Measurements from ENCODE around the gene HDGFL3. TPM values are rescaled to one million over a fixed set of nuclear protein-coding genes. Genes with fewer than 3 reads are reported as not detected.

HDGFL3 gene
- total and polyA plus RNA-seq, 2 experiments from 2014 or later = 68.6 to 135 TPM

- TF ChIP-seq ZNF462 (CRISPR knock-in tag; IDR thresholded peaks at IDR 0.05) (no peak), CTCF (conservative IDR thresholded peaks at IDR 0.05; ENCODE audit: low read depth in 2 of 2) (no peak), ZNF114 (CRISPR knock-in tag; IDR thresholded peaks at IDR 0.05) (no peak), CREB1 (CRISPR knock-in tag; IDR thresholded peaks at IDR 0.05; ENCODE audit: low read depth) (no peak)
Observed at GRCh38 chr15:83200162-83200561, 7.5 kb downstream of the HDGFL3 start (continued).

- no peaks in the 10 kb centered on the region for H3K9me2 ChIP-seq (ENCODE audit: insufficient read depth)
- no peaks in the 10 kb centered on the region for H3F3A ChIP-seq (replicated peaks; ENCODE audit: low read depth)
- no peak overlapping the region for H3K4me3 ChIP-seq
- TF ChIP-seq ETS1 (IDR thresholded peaks at IDR 0.05) (no peak), POLR2AphosphoS5 (IDR thresholded peaks at IDR 0.05; ENCODE audit: low read depth) (no peak), STAT1 (IDR thresholded peaks at IDR 0.05; ENCODE audit: unreplicated experiment) (no peak), REST (IDR thresholded peaks at IDR 0.05; ENCODE audit: unreplicated experiment) (no peak), CTCF (conservative IDR thresholded peaks at IDR 0.05; ENCODE audit: low read depth in 2 of 2) (no peak), ZNF331 (CRISPR knock-in tag; IDR thresholded peaks at IDR 0.05; ENCODE audit: low read depth) (no peak), CREB1 (CRISPR knock-in tag; IDR thresholded peaks at IDR 0.05; ENCODE audit: low read depth) (no peak)
- peaks cover 3% of the 10 kb centered on the region; the same call in 2 of the 3 replicates for H3K36me3 Mint-ChIP-seq (ENCODE audit: low read depth)
- H4K20me1 ChIP-seq (replicated peaks; ENCODE audit: insufficient read depth) = peaks cover 26% of the 10 kb centered on the region
- no peak overlapping the region for H3K4me3 Mint-ChIP-seq
- H3K27ac Mint-ChIP-seq = no peak overlapping the region
- peaks cover 100% of the 10 kb centered on the region for H3K79me2 ChIP-seq (replicated peaks; ENCODE audit: insufficient read depth)
- no peak overlapping the region for H3K4me2 ChIP-seq
- H3K27ac ChIP-seq (ENCODE audit: low read depth) = no peak overlapping the region
- H3K4me1 ChIP-seq (ENCODE audit: insufficient read depth) = peaks cover 36% of the 10 kb centered on the region
- no peaks in the 10 kb centered on the region for H3K27me3 ChIP-seq (ENCODE audit: insufficient read depth)
- no peaks in the 10 kb centered on the region for H3K27me3 Mint-ChIP-seq (ENCODE audit: insufficient read depth, low read depth, poor library complexity)
- no peak for ATAC-seq
- H3K36me3 ChIP-seq (ENCODE audit: insufficient read depth) = no peaks in the 10 kb centered on the region
- peaks cover 47% of the 10 kb centered on the region for H3K4me1 Mint-ChIP-seq
- no peaks in the 10 kb centered on the region for H3K9me3 Mint-ChIP-seq
- DNase-seq (ENCODE audit: low spot score) = no peak
- H2AFZ ChIP-seq = no peak overlapping the region
Observed at GRCh38 chr15:83199288-83199687, 8.3 kb downstream of the HDGFL3 start.
